Small intestine (tissue), 16 donors: Measurements from ENCODE around the gene ADARB2. TPM values are rescaled to one million over a fixed set of nuclear protein-coding genes. Genes with fewer than 3 reads are reported as not detected.
A peak's percentile ranks its signal among the peaks of the same experiment; 100 is the strongest.
"Not testable (repeated sequence)": the region's sequence is repeated elsewhere in the genome, so short reads cannot be mapped to it uniquely, and the experiment has no call there.

Source experiments
- DNase-seq, 2 donors: peaks; one replicate each; pipeline versions ENCODE4 v3.0.0 to v3.0.0-alpha.2; 2013
- FAIRE-seq: peaks from 2 replicates; lab custom pipeline; 2012; peaks lifted over from hg19 to GRCh38; lab: Jason Lieb, UNC
- H3K27ac ChIP-seq, 3 donors: one replicate each; pipeline ENCODE4 v1.5.1; 2013; ENCODE audit warnings: low read length in 2 of 3, mild to moderate bottlenecking in 2 of 3, control low read depth in 1 of 3, inconsistent platforms in 1 of 3, low read depth in 1 of 3, moderate library complexity in 1 of 3
- H3K27me3 ChIP-seq, 3 donors: one replicate each; pipeline ENCODE4 v1.6.1; 2013; ENCODE audit warnings: low read length in 3 of 3, inconsistent platforms in 1 of 3; ENCODE audit not compliant: control insufficient read depth in 3 of 3, insufficient read depth in 3 of 3
- H3K36me3 ChIP-seq, 3 donors: one replicate each; pipeline ENCODE4 v1.6.1; 2013; ENCODE audit warnings: low read length in 3 of 3, inconsistent platforms in 1 of 3, low read depth in 1 of 3, mild to moderate bottlenecking in 1 of 3, moderate library complexity in 1 of 3; ENCODE audit not compliant: control insufficient read depth in 3 of 3, insufficient read depth in 2 of 3
- H3K4me1 ChIP-seq, 3 donors: one replicate each; pipeline ENCODE4 v1.6.1; 2013; ENCODE audit warnings: low read length in 2 of 3, inconsistent platforms in 1 of 3, low read depth in 1 of 3, mild to moderate bottlenecking in 1 of 3, moderate library complexity in 1 of 3; ENCODE audit not compliant: control insufficient read depth in 3 of 3, insufficient read depth in 2 of 3
- H3K4me3 ChIP-seq, 3 donors: one replicate each; pipeline ENCODE4 v1.5.1; 2013; ENCODE audit warnings: low read length in 3 of 3, control low read depth in 1 of 3, inconsistent platforms in 1 of 3, low read depth in 1 of 3, mild to moderate bottlenecking in 1 of 3, moderate library complexity in 1 of 3
- H3K9me3 ChIP-seq, 2 donors: one replicate each; pipeline ENCODE4 v1.6.1; 2013; ENCODE audit warnings: low read depth in 1 of 2, low read length in 1 of 2; ENCODE audit not compliant: control insufficient read depth in 2 of 2, insufficient read depth in 1 of 2
- WGBS, 3 donors: extraction: QIAGEN DNeasy Blood & Tissue Kit; methylation state at CpG; one replicate each; pipeline ENCODE4 v1.1.7; 2013; 5-methylcytosine and 5-hydroxymethylcytosine counted together
- long read RNA-seq, 10 donors: transcript quantifications; one replicate each; lab custom pipeline, GENCODE V29; 2026
- polyA plus RNA-seq, 4 donors: library from polyadenylated mRNA; stranded (reverse) in 3 of 4; unstranded in 1 of 4; fragments of 200-250 nt in 3 of 4; fragments of 120-200 nt in 1 of 4; gene quantifications; one replicate each; pipeline versions ENCODE4 v1.2.1 to v1.2.3, GENCODE V29; 2013
- donor health status: healthy with polysubstance abuse.
- donor health status: control.
- donor health status: control.
- donor health status: Bipolar disorder and iron deficiency.
- donor health status: healthy.

Gene ADARB2
- polyA plus RNA-seq = 1 to 10 TPM in 2 of 4 donors, under 1 TPM in 2; 0.35 to 1.8 (median 0.94) TPM
- long read RNA-seq, donor 1 = 0 reads
- long read RNA-seq, donor 2 = 0 reads
- long read RNA-seq, donor 3 = 0 reads
- long read RNA-seq, donor 4 = 0 reads
- long read RNA-seq, donor 5 = 0 reads
- long read RNA-seq, donor 6 = 0 reads
- long read RNA-seq, donor 7 = 0 reads
- long read RNA-seq, donor 8 = 0 reads
- long read RNA-seq, donor 9 = 0 reads
- long read RNA-seq, donor 10 = 0 reads

DNA sequence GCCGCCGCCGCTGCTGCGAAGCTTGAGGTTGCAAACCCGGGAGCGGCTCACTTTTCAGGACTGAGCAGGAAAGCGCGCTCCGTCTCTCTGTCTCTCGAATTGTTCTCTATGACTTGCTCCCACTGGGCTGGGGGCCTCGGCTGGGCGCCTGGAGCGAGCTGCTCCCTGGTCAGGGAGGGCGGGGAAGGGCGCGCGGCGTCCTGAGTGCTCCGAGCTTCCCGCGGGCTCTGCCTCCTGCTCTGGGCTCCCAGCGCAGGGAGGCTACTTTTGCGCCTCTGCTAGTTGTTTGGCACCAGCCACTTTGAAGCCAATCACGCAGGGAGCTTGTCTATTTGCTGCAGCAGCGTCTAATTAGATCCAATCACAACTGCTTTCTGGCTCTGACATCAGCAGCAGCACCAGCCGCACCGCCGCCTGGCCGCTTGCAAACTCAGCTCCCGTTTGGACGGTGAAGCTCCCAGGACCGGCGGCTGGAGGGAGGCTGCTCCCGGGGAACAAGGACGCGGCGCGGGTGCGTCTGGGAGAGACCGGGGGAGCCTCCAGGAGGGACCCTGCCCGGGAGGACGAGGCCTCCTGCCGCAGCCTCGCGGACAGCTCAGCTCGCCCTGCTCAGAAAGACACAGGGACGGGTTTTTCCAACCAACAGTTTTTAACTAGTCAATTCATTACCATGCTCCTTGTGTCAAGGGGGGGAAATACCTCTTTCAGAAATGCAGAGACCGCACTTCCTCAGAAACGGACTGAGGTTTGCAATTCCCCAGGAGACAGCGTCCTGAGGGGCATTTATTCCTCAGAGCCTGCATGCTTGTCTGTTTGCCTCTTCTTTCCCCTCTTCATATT lies at the start of gene ADARB2:
Gene ADARB2 (minus strand): TSS at position 304 of the 840 bp plus-strand sequence.
- Histone ChIP-seq H3K36me3 (no peaks in the 10 kb centered on the region), H3K27me3 (peaks cover 9 to 62% (median 25%) of the 10 kb centered on the region in 3 donors), H3K9me3 (no peaks in the 10 kb centered on the region), H3K4me1 (peaks cover 0 to 5% (median 0%) of the 10 kb centered on the region in 3 donors), H3K4me3 (peak within 1 kb of the TSS in 1 of 3 donors; percentile 30), H3K27ac (no peak within 1 kb of the TSS)
- DNase-seq = peak; percentile 20 to 49
- FAIRE-seq = no peak
- WGBS, 3 donors = 1 to 3% (median 1%) methylated on average over 48 to 50 of the region's 50 CpGs

DNA sequence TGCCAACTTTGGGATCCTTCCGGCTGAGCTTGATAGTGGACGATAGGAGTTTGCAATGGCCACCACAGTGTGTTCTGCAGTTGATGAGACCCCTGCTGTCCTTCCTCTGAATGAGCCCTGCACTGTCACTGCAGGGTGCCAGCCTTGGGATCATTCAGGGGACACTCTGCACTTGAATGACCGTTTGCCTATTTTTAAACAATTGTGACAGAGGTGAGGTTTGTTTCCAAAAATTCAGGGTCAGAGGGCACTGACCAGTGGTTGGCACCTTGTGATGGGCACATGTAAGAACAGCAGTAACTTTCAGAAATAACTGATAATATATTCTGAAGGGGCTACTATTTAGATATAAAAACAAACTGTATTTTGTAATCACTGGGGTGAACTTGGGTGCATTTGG lies 48.5 kb upstream of the ADARB2 start:
- WGBS, 3 donors = 67 to 71% (median 70%) methylated on average over 3 of the region's 3 CpGs
- no peak for FAIRE-seq

DNA sequence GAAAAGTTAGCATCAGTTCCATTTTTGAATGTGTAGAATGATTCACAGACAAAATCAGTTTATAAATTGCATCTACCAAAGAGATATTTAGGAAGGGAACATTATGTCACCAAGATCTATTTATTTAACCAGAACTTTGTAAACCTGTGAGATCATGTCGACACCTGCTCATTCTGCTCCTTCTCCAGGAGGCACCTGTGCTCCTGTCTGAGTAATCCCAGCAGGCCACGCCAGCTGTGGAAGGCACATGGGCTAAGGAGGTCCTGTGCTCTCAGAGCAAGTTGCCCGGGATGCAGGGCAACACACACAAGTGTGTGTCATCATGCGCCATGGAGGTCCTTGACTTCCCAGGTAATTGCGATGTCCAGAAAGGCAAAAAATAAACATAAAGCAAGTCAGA lies 45.5 kb upstream of the ADARB2 start:
- Histone ChIP-seq H3K27me3 (no peaks in the 10 kb centered on the region), H3K4me1 (no peaks in the 10 kb centered on the region), H3K4me3 (no peak overlapping the region), H3K9me3 (no peaks in the 10 kb centered on the region), H3K36me3 (no peaks in the 10 kb centered on the region), H3K27ac (no peak overlapping the region)
- FAIRE-seq = no peak
- 75 to 84% (median 76%) methylated on average over 5 of the region's 5 CpGs for WGBS, 3 donors
- no peak for DNase-seq

More for the DNA sequence above, 48.5 kb upstream of the ADARB2 start:
- Histone ChIP-seq H3K9me3 (no peaks in the 10 kb centered on the region), H3K4me3 (no peak overlapping the region), H3K4me1 (no peaks in the 10 kb centered on the region), H3K27me3 (no peaks in the 10 kb centered on the region), H3K27ac (no peak overlapping the region), H3K36me3 (no peaks in the 10 kb centered on the region)
- DNase-seq = no peak

DNA sequence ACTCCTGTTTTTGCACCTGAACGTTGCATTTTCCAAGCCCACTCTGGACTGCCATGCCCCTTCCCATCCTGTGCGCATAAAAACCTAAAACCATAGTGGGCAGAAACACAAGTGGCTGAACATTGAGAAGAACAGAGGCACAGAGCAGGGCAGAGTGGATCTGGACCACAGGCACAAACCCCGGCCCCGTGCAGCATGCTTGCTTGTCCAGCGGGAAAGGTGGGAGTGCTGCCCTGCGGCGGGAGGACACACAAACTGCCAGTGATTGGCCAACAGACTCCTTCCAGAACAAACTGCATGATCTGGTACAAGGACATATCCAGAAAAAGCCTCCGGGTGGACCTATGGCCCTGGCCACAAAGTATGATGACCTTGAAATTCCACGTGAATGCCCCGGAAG lies 42.5 kb upstream of the ADARB2 start:
- DNase-seq (no peak), FAIRE-seq (no peak)
- H3K9me3 ChIP-seq = no peaks in the 10 kb centered on the region
- no peaks in the 10 kb centered on the region for H3K36me3 ChIP-seq
- H3K27me3 ChIP-seq = no peaks in the 10 kb centered on the region
- H3K27ac ChIP-seq = no peak overlapping the region
- 85 to 86% (median 85%) methylated on average over 10 of the region's 10 CpGs for WGBS, 3 donors
- no peaks in the 10 kb centered on the region for H3K4me1 ChIP-seq
- no peak overlapping the region for H3K4me3 ChIP-seq

DNA sequence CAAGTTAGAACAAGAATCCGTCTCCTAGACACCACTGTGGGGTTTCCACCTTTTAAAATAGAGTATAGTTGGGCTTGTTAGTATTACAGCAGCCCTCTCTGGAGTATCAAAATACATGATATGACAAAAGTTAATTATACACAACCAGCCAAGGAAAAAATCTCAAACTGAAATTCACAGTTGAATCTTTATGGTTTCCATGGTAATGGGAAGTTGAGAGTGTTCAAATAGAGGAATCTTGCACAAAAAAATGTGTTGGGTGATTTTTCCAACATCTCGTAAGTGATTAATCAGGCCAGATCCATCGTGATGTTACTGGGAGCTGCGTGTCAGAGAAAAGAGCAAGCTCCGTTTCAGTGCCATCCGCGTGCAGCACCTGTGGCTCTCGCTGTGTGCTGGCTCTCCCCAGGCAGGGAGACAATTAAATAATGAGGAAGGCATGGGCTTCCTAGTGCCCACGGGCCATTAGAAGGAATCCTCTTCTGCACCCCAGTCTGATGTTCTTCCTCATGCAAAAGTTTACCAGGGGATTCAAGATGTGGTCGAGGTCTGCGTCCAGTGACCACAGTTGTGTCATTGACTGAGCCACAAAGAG lies 41.1 kb upstream of the ADARB2 start:
- Histone ChIP-seq H3K27ac (no peak overlapping the region), H3K4me3 (no peak overlapping the region), H3K36me3 (no peaks in the 10 kb centered on the region), H3K4me1 (no peaks in the 10 kb centered on the region), H3K27me3 (no peaks in the 10 kb centered on the region), H3K9me3 (no peaks in the 10 kb centered on the region)
- DNase-seq = no peak
- FAIRE-seq = no peak
- 82 to 88% (median 87%) methylated on average over 11 of the region's 11 CpGs for WGBS, 3 donors

DNA sequence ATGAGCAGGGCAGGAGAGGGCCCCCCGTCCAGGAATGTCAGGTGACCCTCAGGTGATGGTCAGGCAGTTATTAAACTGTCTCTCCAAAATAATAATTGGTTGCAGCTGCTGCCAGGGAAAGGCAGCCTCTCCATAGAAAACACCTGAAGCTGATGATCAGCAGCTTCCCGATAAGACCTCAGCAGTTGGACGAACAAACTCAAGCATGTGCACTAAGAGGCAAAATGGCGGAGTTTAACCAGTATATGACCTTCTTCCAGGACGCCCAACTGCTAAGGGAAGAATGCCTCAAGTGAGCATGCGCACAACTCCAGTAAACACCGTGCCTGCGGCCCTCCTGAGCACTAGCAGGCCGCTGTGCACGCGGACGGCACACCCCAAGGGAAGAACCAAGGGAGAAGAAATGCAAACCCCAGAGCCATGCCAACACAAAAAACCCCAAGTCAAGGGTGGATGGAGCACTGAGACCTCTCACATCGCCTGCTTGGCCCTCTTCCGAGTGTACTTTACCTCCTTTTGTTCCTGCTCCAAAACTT lies 38.9 kb upstream of the ADARB2 start:
- FAIRE-seq = no peak

DNA sequence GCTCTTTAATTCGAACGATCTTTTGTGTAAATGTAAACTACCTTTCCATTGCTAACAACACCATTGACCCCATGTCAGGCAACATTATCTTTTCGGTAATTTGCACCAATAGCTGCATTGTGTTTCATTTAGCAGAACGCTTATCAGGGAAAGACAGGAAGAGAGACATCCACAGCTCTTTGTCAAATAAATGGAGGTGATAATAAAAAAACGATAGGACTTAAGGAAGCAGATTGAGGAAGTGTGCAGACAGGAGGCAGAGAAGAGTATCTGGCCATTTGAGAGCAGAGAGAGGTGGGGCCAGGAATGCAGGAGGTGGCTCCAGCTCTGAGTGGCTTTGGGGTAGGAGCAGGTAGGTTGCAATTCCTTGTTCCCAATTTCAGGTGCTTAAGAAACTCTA lies 37.5 kb upstream of the ADARB2 start:
- H3K36me3 ChIP-seq = no peaks in the 10 kb centered on the region
- H3K27ac ChIP-seq = no peak overlapping the region
- H3K27me3 ChIP-seq = no peaks in the 10 kb centered on the region
- no peak overlapping the region for H3K4me3 ChIP-seq
- 29 to 42% (median 33%) methylated on average over 5 of the region's 5 CpGs for WGBS, 3 donors
- H3K9me3 ChIP-seq = no peaks in the 10 kb centered on the region
- DNase-seq (no peak), FAIRE-seq (no peak)
- H3K4me1 ChIP-seq = no peaks in the 10 kb centered on the region

More for the DNA sequence above, 38.9 kb upstream of the ADARB2 start:
- H3K27ac ChIP-seq = no peak overlapping the region
- WGBS, 3 donors = 89 to 91% (median 90%) methylated on average over 14 of the region's 14 CpGs
- no peaks in the 10 kb centered on the region for H3K36me3 ChIP-seq
- no peaks in the 10 kb centered on the region for H3K9me3 ChIP-seq
- H3K4me3 ChIP-seq = no peak overlapping the region
- no peaks in the 10 kb centered on the region for H3K4me1 ChIP-seq
- no peak for DNase-seq
- H3K27me3 ChIP-seq = no peaks in the 10 kb centered on the region

DNA sequence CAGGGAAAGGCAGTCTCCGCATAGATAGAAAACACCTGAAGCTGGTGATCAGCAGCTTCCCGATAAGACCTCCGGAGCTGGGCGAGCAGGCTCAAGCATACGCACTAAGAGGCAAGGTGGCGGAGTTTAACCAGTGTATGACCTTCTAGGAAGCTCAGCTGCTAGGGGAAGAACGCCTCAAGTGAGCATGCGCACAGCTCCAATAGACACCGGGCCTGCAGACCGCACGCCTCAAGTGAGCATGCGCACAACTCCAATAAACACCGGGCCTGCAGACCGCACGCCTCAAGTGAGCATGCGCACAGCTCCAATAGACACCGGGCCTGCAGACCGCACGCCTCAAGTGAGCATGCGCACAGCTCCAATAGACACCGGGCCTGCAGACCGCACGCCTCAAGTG lies 35.9 kb upstream of the ADARB2 start:
- H3K27ac ChIP-seq, H3K9me3 ChIP-seq, H3K36me3 ChIP-seq, H3K4me1 ChIP-seq, H3K4me3 ChIP-seq, DNase-seq, H3K27me3 ChIP-seq, FAIRE-seq: not testable (repeated sequence)
- WGBS, 3 donors = 84 to 88% (median 85%) methylated on average over 17 to 23 of the region's 23 CpGs
